GM19043 (cell line): Measurements from ENCODE around the gene AMZ2.
"Not testable (repeated sequence)": the region's sequence is repeated elsewhere in the genome, so short reads cannot be mapped to it uniquely, and the experiment has no call there.

Experiments
- ATAC-seq: cut with Tn5 transposase; IDR thresholded peaks from one replicate; pipeline ENCODE4 v1.9.1; 2021; ENCODE audit warnings: low read depth; ENCODE audit not compliant: unreplicated experiment

AMZ2 gene

DNA sequence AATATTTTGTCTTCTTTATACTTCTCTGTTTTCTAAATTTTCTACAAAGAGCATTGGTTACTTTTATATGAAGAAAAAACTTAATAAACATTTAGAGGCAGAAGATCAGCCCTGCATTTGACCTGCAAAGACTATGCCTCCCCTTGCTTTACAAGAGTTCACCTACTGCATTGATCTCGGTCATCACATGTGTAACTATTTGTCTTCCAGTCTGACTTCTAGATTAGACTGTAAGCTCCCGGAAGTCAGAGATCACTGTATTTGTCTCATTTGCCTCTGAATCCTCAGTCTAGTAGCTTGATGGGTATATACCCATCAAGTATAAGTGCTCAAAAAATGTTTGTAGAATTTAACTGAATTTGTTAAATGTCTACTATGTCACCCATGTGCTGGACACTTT is 27.7 kb upstream of the AMZ2 start:
- ATAC-seq: not testable (repeated sequence)

DNA sequence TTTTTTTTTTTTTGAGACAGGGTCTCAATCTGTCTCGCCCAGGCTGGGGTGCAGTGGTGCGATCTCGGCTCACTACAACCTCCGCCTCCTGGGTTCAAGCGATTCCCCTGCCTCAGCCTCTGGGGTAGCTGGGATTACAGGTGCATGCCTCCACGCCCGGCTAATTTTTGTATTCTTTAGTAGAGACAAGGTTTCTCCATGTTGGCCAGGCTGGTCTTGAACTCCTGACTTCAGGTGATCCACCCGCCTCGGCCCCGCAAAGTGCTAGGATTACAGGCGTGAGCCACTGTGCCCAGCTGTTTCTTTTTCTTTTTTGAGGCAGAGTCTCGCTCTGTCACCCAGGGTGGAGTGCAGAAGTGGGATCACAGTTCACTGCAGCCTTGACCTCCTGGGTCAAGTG is 27.1 kb upstream of the AMZ2 start:
- not testable (repeated sequence) for ATAC-seq

DNA sequence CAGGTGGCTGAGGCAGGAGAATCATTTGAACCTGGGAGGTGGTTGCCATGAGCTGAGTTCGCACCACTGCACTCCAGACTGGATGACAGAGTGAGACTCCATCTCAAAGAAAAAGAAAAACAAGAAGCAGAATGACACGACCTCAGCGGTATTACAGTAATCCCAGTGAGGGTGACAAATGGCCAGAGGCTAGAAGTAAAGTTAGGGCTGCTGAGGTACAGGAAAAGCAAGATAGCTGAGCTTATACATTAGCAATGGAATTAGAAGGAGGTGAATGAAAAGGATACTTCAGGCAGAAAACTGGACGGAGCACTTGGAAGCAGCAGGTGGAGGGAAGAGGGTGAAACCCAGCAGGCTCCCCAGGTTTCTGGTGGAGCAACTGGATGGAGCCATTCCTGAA is 26.1 kb upstream of the AMZ2 start:
- ATAC-seq: no peak

DNA sequence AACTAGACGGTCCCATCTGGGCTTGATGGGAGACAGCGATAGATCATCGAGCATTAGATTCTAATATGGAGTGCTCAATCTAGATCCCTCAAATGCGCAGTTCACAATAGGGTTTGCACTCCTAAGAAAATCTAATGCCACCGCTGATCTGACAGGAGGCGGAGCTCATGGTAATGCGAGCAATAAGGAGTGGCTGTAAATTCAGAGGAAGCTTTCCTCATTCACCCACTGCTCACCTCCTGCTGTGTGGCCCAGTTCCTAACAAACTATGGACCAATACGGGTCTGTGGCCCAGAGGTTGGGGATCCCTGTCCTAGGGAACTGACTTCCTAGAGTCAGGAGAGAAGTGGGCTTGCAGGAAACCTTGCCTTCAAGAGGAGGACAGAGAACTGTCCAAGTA is 25.2 kb upstream of the AMZ2 start:
- ATAC-seq: no peak

DNA sequence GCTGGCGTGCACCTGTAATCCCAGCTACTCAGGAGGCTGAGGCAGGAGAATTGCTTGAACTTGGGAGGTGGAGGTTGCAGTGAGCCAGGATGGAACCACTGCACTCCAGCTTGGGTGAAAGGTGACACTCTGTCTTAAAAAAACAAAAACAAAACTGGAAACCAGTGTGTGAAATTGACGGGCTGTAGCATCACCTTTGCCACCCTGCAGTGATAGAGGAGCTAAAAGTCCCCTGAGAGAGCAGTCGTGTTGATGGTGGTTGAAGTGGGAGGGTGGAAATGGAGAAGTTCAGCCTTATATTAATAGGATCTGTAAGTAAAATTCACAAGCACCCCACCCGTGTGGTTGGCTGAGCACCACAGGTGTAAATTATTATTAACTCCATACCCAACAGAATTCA is 22.8 kb upstream of the AMZ2 start:
- not testable (repeated sequence) for ATAC-seq

DNA sequence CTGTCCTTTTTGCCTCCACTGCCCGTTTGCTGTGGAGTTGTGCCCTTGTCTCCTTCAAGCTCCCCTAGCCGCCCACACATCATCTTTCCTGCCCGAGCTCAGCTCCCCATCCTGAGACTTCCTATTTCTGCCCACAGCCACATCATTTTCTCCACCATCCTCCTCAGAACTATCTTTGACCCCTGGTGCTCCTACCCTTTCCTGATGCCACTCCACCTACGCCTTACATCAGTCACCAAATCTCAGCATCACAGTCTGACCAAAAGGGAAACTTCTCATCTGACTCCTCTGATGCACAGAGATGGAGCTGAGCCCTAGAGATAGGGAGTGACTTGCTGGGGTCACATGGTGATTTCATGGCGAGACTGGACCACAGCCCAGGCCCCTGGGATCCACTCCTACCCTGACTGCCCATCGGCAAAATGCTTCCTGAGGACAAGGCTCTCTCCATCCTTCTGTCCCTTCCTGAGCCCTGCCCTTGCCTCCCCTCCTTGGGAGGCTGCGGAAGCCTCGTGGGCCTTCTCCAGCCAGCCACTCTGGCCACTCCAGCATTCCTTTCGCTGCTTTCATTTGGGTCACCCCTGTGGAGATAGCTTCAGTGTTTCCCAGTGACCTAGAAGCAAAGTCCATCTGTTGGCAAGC is 19.7 kb upstream of the AMZ2 start:
- not testable (repeated sequence) for ATAC-seq

DNA sequence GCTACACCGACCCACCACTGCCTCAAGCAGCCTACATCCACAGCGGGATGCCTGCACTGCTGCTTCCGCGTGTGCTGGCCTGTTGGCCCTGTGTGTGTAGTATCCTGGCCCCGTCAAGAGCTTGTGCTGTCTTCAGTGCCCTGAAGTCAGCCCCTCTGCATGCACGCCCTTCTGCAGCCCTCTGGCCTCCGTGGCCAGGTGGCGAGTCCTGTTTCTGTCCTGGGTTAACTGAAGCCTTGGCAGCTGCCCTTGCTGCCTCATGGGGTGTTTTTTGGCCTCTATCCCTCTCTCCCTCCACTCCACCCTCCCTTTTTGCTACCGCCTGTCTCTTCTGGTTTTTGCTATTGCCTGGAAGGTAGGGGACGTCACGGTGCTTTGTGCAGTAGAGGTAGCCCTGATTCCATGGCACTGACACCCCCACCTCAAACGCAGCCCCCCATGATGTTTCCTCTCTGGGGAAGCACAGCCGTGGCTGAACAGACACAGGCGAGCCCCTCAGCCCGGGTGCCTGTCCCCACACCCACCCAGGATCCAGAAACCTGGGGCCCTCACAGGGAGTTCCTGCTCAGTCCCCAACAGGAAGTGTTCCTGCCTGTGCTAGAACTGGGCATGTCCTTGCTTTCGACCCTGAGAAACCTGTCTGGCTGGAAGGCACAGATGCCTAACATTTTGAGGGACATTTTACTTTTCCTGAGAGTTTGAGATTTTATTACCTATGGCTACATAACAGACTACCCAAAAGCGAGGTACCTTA is 18.8 kb upstream of the AMZ2 start:
- ATAC-seq: no peak

DNA sequence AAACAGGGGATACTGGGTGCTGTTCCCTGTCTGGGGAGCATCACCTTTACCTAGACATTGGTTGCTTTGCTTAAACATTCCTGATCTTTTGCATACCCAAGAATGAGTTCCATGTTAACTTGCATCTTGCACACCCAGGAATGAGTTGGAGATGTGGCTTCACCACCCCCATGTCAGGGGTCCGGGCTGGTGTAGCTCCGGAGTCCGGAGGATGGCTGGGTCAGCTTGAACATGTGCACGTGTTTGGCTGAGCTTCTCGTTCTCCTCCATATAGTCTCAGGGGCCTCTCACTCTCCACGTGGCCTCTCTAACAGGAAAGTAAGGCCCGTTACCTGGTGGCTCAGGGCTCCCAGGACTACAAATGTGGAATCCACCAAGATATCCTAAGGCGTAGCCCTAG is 18.2 kb upstream of the AMZ2 start:
- no peak for ATAC-seq

DNA sequence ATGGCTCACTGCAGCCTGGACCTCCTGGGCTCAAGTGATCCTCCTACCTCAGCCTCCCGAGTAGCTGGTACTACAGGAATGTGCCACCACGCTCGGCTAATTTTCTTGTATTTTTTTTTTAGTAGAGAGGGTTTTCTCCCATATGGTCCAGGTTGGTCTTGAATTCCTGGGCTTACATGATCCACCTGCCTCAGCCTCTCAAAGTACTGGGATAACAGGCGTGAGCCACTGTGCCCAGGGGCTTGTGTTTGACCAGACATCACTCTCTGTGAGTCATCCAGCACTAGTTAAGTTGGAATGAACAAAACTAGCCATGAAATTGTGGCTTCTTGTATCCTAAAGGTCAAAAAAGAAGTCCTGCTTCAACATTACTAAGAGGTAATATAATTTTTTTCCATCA is 16.7 kb upstream of the AMZ2 start:
- not testable (repeated sequence) for ATAC-seq

DNA sequence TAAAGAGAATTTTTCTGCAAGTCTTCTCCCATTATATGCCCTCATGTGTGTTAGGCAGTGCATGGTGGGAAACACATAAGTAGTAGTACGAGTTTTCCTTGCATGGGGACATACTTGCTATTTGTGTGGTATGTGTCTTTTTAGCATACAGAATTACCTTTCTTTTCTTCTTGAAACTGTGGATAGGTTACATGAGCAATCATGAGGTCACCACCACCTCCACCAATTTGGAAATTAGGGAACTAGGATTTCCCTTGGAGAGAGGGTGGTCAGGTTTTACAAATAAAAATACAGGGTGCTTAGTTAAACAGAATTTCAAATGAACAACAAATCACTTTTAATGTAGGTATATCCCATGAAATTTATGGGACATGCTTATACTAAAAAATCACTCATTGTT is 16.3 kb upstream of the AMZ2 start:
- ATAC-seq: no peak

DNA sequence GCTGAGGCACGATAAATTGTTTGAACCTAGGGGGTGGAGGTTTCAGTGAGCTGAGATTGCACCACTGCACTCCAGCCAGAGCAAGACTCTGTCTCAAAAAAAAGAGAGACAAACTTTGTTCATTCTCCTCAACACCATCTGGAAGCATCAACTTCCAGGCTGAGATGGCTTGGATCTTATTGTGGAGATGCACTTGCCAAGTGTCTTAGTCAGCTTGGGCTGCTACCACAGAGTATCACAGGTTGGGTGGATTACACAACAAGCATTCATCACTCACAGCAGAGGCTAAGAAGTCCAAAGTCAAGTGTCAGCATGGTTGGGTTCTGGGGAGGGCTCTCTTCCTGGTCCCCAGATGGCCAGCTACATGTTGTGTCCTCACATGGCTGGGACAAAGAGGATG is 15.1 kb upstream of the AMZ2 start:
- ATAC-seq: not testable (repeated sequence)

DNA sequence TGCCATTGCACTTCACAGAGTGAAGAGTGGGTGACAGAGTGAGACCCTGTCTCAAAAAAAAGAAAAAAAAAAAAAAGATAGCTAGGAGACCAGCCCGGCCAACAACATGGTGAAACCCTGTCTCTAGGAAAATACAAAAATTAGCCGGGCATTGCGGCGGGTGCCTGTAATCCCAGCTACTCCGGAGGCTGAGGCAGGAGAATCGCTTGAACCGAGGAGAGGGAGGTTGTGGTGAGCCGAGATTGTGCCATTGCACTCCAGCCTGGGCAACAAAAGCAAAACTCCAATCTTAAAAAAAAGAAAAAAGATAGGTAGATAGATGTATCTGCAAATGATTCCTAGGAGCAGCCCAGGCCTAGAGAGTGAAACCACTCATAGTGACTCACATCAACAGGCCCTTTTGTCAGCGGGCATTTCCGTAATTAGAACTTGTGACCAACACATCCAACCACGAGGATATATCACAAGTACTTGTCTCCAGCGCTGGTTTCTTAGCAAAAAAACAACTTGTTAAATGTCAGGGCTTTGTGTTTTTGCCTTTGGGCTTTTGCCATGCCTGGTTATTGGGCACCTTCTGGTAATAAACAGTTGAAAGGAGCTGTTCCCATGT is 13.0 kb upstream of the AMZ2 start:
- not testable (repeated sequence) for ATAC-seq

DNA sequence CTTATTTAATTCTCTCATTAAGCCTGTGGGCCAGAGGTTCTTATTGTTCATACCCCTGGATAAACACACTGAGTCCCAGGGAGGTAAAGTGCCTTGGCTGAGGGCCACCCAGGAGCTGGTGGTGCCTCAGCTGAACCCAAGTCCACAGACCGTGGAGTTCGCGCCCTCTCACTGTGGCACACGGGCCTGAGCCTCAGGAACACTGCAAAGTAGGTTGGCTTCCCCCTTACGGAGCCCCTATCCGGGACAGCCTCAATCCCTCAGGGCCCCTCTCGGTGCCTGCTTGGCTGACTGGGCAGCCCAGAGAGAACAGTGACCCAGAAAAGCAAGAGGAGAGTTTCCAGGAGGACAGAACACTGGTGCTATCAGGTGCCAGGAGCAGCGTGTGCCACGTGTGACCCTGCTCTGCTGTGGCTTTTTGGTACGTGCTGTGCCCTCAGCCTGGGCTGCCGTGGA is 12.5 kb upstream of the AMZ2 start:
- not testable (repeated sequence) for ATAC-seq

DNA sequence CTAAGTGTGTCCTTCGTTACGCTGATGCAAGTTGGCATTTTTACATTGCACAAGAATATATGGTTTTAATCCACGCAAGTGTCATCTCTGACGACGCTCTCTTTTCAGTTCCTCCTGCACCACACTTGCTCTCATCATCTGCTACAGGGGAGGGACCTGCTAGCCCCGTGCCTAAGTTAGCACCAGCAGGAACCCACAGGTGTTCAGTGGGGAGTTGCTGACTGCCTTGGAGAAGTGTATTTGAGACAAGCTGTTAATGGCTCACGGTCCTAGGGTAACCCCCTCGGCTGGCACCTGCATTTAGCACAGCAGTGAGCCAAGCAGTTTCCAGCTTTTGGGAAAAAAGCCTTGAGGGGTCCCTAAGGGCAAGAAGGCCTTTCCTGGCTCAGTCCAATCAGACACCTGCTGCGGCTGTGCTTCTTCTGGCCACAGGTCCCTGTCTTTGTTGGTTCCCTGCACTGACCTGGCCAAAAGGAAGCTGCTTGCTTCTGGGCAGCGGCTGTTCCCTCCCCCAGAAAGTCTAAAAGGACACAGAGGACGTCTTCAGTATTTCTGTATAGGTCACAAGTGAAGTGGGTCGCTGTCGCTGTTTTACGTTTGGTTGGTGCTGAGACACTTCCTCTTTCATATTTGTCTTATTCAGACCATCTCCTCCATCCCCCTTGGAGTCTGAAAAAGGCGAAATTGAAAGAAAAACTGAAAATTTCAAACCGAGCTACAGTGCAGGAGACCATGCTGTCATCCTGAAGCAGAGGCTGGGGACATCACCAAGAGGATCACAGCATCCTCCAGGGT is 10.3 kb upstream of the AMZ2 start:
- peak; percentile 65 for ATAC-seq

DNA sequence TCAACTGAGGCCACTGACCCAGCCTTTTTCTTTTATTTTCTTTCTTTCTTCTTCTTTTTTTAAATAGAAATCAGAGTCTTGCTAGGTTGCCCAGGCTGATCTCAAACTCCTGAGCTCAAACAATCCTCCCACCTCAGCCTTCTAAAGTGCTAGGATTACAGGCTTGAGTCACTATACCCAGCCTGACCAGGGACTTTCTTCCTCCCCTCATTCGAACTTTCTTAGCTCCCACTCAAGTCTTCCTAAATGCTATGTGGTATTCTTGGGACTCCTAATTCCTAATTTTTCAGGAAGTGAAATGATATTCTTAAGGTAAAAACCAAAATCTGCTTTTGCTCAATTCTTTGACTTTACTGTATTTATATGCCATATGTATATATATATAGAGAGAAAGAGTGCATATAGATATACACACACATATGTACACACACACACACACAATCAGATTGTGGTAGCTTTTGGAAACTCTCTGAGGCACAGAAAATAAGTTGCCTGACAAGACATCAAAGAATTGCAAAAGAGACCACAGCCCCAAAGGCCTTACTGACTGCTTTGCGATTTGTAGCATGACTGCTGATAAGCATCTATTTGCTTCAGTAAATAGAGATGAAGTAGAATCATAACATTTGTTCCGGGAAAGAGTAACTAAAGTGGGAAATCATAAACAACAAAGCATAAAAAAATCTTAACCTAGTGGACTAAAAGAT is 9.5 kb upstream of the AMZ2 start:
- ATAC-seq: no peak

DNA sequence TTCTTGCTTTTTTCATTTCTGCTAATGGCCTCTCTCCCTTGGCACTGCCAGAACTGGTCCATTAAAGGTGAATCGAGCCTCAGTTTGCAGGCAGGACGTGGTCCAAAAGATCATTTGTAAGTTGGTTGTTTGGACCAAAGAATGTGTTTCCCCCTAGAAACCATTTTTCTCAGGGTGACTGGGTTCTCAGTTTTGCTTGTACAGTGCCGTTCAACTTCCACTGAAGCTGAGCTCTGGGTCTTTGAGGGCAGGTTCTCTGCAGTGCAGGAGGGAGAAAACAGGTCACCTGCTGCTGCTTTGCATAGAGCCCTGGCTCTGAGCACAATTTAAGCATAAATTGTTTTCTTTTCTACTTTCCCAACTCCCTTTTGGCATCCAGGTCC is 9.0 kb upstream of the AMZ2 start:
- ATAC-seq: no peak

DNA sequence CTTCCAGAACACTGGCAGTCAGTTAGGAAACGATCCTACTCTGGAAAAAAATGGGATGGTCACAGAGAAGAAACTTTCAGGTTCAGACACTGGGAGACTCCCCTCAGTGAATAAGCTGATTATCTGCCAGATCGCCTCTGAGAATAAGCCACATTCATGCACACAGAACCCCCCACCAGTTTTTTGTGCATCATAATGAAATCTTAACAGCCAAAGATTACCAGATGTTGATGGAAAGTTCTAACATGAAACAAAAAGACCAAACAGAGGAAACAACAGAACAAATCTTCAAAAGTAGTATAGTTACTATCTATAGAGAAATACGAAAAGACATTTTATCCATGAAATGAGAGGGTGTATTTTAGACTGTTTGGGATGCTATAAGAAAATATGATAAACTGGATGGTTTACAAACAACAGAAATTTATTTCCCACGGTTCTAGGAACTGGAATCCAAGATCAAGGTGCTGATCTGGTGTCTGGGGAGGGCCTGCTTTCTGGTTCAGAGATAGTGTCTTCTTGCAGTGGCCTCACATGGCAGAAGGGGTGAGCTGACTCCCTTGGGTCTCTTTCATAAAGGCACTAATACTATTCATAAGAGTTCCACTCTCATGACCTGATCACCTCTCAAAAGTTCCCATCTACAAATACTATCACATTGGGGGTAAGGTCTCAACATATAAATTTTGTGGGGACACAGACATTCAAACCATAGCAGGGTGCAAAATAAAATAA is 8.0 kb upstream of the AMZ2 start:
- ATAC-seq: no peak

DNA sequence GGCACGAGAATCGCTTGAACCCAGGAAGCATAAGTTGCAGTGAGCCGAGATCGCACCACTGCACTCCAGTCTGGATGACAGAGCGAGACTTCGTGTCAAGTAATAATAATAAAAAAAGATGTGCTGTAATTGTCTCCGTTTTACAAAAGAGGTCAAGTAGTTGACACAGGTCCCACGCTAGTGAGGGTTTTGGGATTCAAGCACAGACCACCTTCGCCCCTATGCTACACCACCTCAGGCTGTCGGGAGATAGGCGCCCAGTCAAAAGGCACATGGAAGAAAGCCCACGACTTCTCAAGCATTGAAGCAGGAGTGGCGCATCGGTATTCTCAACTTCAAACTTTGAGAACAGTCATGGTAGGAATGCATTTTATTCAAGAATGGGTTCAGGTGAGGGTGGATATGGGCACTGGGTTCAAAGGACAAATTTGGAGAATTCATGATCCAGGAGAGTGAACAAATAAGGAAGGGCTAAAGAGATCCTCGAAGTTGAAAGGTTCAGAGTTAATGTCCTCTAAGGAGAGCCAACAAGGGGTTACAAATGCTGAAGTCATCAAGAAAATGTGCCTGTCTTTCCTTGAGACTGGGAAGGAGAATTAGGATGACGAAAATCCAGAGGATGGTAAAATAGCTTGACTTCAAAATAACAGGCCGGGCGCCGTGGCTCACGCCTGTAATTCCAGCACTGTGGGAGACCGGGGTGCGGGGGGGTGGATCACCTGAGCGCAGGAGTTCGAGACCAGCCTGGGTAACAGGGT is 1.4 kb upstream of the AMZ2 start:
- ATAC-seq: no peak

DNA sequence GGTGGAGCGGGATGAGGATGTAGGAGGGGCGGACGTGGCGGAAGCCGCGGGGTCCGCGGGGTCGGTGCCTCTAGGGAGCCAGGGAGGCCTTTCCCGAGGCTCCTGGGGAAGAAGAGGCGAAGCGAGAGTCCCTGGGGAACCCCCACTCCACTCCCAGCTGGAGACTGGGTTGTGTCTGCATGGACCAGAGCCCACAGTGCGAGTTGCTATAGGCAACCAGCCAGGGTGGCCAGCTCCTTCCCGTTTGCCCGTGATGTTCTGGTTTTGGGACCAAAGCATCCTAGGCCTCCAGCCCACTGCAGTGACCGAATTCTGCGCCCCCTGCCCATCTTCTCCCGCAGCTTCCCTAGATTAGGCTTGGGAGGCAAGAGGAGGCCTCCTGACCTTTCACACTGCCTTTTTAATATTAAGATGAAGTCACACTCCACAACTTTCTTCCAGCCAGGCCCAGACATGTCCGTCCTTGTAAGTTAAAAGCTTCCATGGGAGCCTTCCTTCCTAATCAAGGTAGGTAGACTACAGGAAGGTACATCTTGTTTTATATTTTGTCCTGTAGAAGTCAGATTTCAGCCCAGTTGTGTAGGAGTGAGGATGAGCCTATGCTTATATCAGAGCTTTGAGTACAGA is 469 bp downstream of the AMZ2 start:
- ATAC-seq: no peak
